SK-N-MC (cell line): Measurements from ENCODE around the gene ETV1.

Experiments
- EZH2 ChIP-seq: fragments of 200-600 bp; sonication (generic); IDR thresholded peaks from one replicate; pipeline ENCODE4 v1.6.1; 2017; ENCODE audit warnings: antibody characterized with exemption
- POLR2AphosphoS5 ChIP-seq: IDR thresholded peaks from 2 replicates; pipeline ENCODE4 v1.6.1; 2012; ENCODE audit warnings: mild to moderate bottlenecking, low read depth, low read length, borderline replicate concordance

DNA sequence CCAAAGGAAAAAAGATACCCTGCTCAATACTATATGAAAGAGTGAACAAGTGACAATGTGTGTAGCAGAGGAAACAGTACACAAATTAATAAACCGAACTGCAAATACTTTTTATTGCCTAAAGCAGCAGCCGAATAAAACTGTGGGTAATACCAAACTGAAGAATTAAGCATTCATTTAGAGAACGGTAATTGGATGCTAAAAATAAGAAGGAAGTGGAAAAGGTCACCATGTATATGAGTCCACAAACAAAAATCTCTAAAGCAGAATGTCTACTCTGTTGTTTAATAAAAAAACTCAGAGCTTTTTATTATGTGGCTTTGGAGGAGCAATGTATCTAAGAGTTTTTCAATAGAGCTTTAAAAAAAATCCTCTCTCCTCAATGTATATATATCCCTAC is 87.9 kb downstream of the ETV1 start:
- TF ChIP-seq POLR2AphosphoS5 (no peak), EZH2 (no peak)
